ENCODE results near the gene CBX2. TPM values are rescaled to one million over a fixed set of nuclear protein-coding genes. Genes with fewer than 3 reads are reported as not detected.

CBX2 gene
- total RNA-seq, 1 donor = under 0.01 TPM

- Histone ChIP-seq H3K27me3 (ENCODE audit: insufficient read depth, low read length) (peaks cover 52% of the 10 kb centered on the region), H3K9me3 (ENCODE audit: low read depth, low read length) (no peaks in the 10 kb centered on the region), H3K4me3 (ENCODE audit: low read length) (no peak overlapping the region), H3K4me1 (ENCODE audit: insufficient read depth, low read length) (peaks cover 16% of the 10 kb centered on the region)
Observed at GRCh38 chr17:79775632-79776031, 2.3 kb upstream of the CBX2 start.

- Histone ChIP-seq H3K4me3 (ENCODE audit: low read length) (no peak overlapping the region), H3K4me1 (ENCODE audit: insufficient read depth, low read length) (peaks cover 18% of the 10 kb centered on the region), H3K9me3 (ENCODE audit: low read depth, low read length) (no peaks in the 10 kb centered on the region), H3K27me3 (ENCODE audit: insufficient read depth, low read length) (peaks cover 55% of the 10 kb centered on the region)
Observed at GRCh38 chr17:79776376-79777119, 1.4 kb upstream of the CBX2 start.

GRCh38 chr17:79777120-79777893 lies 641 bp upstream of the CBX2 start:
- no peaks in the 10 kb centered on the region for H3K9me3 ChIP-seq (ENCODE audit: low read depth, low read length)
- peak overlapping the region; percentile 24 for H3K4me3 ChIP-seq (ENCODE audit: low read length)
- peaks cover 56% of the 10 kb centered on the region for H3K27me3 ChIP-seq (ENCODE audit: insufficient read depth, low read length)
- peaks cover 26% of the 10 kb centered on the region for H3K4me1 ChIP-seq (ENCODE audit: insufficient read depth, low read length)

GRCh38 chr17:79778504-79779083 lies 646 bp downstream of the CBX2 start:
- Histone ChIP-seq H3K27me3 (ENCODE audit: insufficient read depth, low read length) (peaks cover 59% of the 10 kb centered on the region), H3K4me1 (ENCODE audit: insufficient read depth, low read length) (peaks cover 26% of the 10 kb centered on the region), H3K9me3 (ENCODE audit: low read depth, low read length) (no peaks in the 10 kb centered on the region), H3K4me3 (ENCODE audit: low read length) (peak overlapping the region; percentile 13)

GRCh38 chr17:79779084-79779529 lies 1.2 kb downstream of the CBX2 start:
- H3K27me3 ChIP-seq (ENCODE audit: insufficient read depth, low read length) = peaks cover 59% of the 10 kb centered on the region
- H3K9me3 ChIP-seq (ENCODE audit: low read depth, low read length) = no peaks in the 10 kb centered on the region
- H3K4me3 ChIP-seq (ENCODE audit: low read length) = no peak overlapping the region
- H3K4me1 ChIP-seq (ENCODE audit: insufficient read depth, low read length) = peaks cover 26% of the 10 kb centered on the region

- Histone ChIP-seq H3K27me3 (ENCODE audit: insufficient read depth, low read length) (peaks cover 52% of the 10 kb centered on the region), H3K4me3 (ENCODE audit: low read length) (no peak overlapping the region), H3K4me1 (ENCODE audit: insufficient read depth, low read length) (peaks cover 26% of the 10 kb centered on the region), H3K9me3 (ENCODE audit: low read depth, low read length) (no peaks in the 10 kb centered on the region)
Observed at GRCh38 chr17:79779661-79780365, 1.9 kb downstream of the CBX2 start.

- Histone ChIP-seq H3K4me1 (ENCODE audit: insufficient read depth, low read length) (peaks cover 26% of the 10 kb centered on the region), H3K4me3 (ENCODE audit: low read length) (no peak overlapping the region), H3K9me3 (ENCODE audit: low read depth, low read length) (no peaks in the 10 kb centered on the region), H3K27me3 (ENCODE audit: insufficient read depth, low read length) (peaks cover 39% of the 10 kb centered on the region)
Observed at GRCh38 chr17:79781012-79781650, 3.2 kb downstream of the CBX2 start.

- Histone ChIP-seq H3K4me3 (ENCODE audit: low read length) (no peak overlapping the region), H3K27me3 (ENCODE audit: insufficient read depth, low read length) (peaks cover 31% of the 10 kb centered on the region), H3K9me3 (ENCODE audit: low read depth, low read length) (no peaks in the 10 kb centered on the region), H3K4me1 (ENCODE audit: insufficient read depth, low read length) (peaks cover 25% of the 10 kb centered on the region)
Observed at GRCh38 chr17:79781736-79782575, 4.0 kb downstream of the CBX2 start.

- Histone ChIP-seq H3K4me1 (ENCODE audit: insufficient read depth, low read length) (peaks cover 13% of the 10 kb centered on the region), H3K27me3 (ENCODE audit: insufficient read depth, low read length) (peaks cover 38% of the 10 kb centered on the region), H3K9me3 (ENCODE audit: low read depth, low read length) (no peaks in the 10 kb centered on the region), H3K4me3 (ENCODE audit: low read length) (no peak overlapping the region)
Observed at GRCh38 chr17:79783891-79784290, 5.9 kb downstream of the CBX2 start.

- Histone ChIP-seq H3K27me3 (ENCODE audit: insufficient read depth, low read length) (peaks cover 38% of the 10 kb centered on the region), H3K4me3 (ENCODE audit: low read length) (no peak overlapping the region), H3K9me3 (ENCODE audit: low read depth, low read length) (no peaks in the 10 kb centered on the region), H3K4me1 (ENCODE audit: insufficient read depth, low read length) (peaks cover 11% of the 10 kb centered on the region)
Observed at GRCh38 chr17:79784353-79785016, 6.5 kb downstream of the CBX2 start.

- Histone ChIP-seq H3K4me1 (ENCODE audit: insufficient read depth, low read length) (peaks cover 19% of the 10 kb centered on the region), H3K4me3 (ENCODE audit: low read length) (no peak overlapping the region), H3K9me3 (ENCODE audit: low read depth, low read length) (no peaks in the 10 kb centered on the region), H3K27me3 (ENCODE audit: insufficient read depth, low read length) (peaks cover 39% of the 10 kb centered on the region)
Observed at GRCh38 chr17:79785017-79785899, 7.3 kb downstream of the CBX2 start.

- Histone ChIP-seq H3K4me1 (ENCODE audit: insufficient read depth, low read length) (peaks cover 27% of the 10 kb centered on the region), H3K27me3 (ENCODE audit: insufficient read depth, low read length) (peaks cover 47% of the 10 kb centered on the region), H3K9me3 (ENCODE audit: low read depth, low read length) (no peaks in the 10 kb centered on the region), H3K4me3 (ENCODE audit: low read length) (no peak overlapping the region)
Observed at GRCh38 chr17:79785900-79786810, 8.2 kb downstream of the CBX2 start.

All from mononuclear cell (primary cell).